Fibroblast of pulmonary artery (primary cell): ENCODE results near the gene GSG1L.
A peak's percentile ranks its signal among the peaks of the same experiment; 100 is the strongest.

Source experiments
- DNase-seq: peaks from one replicate; pipeline ENCODE4 v3.0.0-alpha.2; 2010; ENCODE audit warnings: low read depth
- H3K4me3 ChIP-seq: replicated peaks from 2 replicates; pipeline ENCODE4 v1.5.1; 2011; ENCODE audit warnings: low read depth, mild to moderate bottlenecking, control low read depth, low read length, moderate library complexity
- CTCF ChIP-seq: IDR thresholded peaks from 2 replicates; pipeline ENCODE4 v1.5.1; 2011; ENCODE audit warnings: mild to moderate bottlenecking, control low read depth, low read length, inconsistent platforms; ENCODE audit errors: missing control alignments

GSG1L gene

GRCh38 chr16:28064150-28064549, 636 bp upstream of the GSG1L start:
- no peak for DNase-seq
- no peak overlapping the region for H3K4me3 ChIP-seq
- no peak for TF ChIP-seq CTCF

- DNase-seq: peak; percentile 13
- H3K4me3 ChIP-seq: no peak overlapping the region
- no peak for TF ChIP-seq CTCF
Observed at GRCh38 chr16:28062847-28063521, 530 bp downstream of the GSG1L start.

GRCh38 chr16:28062261-28062846, 1.2 kb downstream of the GSG1L start:
- no peak overlapping the region for H3K4me3 ChIP-seq
- no peak for TF ChIP-seq CTCF

GRCh38 chr16:28061352-28062101, 2.0 kb downstream of the GSG1L start:
- DNase-seq: no peak
- no peak overlapping the region for H3K4me3 ChIP-seq
- no peak for TF ChIP-seq CTCF

More at GRCh38 chr16:28062261-28062846, 1.2 kb downstream of the GSG1L start:
- DNase-seq: no peak

- H3K4me3 ChIP-seq: no peak overlapping the region
- TF ChIP-seq CTCF: no peak
- DNase-seq: no peak
Observed at GRCh38 chr16:28059841-28060575, 3.5 kb downstream of the GSG1L start.

- no peak for TF ChIP-seq CTCF
- no peak overlapping the region for H3K4me3 ChIP-seq
- DNase-seq: no peak
Observed at GRCh38 chr16:28058839-28059589, 4.5 kb downstream of the GSG1L start.
